Mucosa of descending colon (tissue), 3 donors: Measurements from ENCODE around the gene CDK6. TPM values are rescaled to one million over a fixed set of nuclear protein-coding genes. Genes with fewer than 3 reads are reported as not detected.

ENCODE experiments used
- ATAC-seq: fragments of 200-7000 bp; cut with Tn5 transposase; one replicate; pipeline ENCODE4 v1.9.1; 2020; ENCODE audit warnings: mild to moderate bottlenecking, moderate library complexity
- DNase-seq, 3 donors: peaks; one replicate each; pipeline ENCODE4 v3.0.0-alpha.2; 2020
- H3K36me3 ChIP-seq: fragments of 200-600 bp; one replicate; pipeline ENCODE4 v1.8.0; 2021; ENCODE audit warnings: low read depth, mild to moderate bottlenecking
- H3K4me1 ChIP-seq: fragments of 200-600 bp; one replicate; pipeline ENCODE4 v1.8.0; 2021; ENCODE audit warnings: low read depth, mild to moderate bottlenecking
- H3K4me3 ChIP-seq: fragments of 200-600 bp; one replicate; pipeline ENCODE4 v1.8.0; 2021; ENCODE audit warnings: mild to moderate bottlenecking
- H3K9me3 ChIP-seq: fragments of 200-600 bp; one replicate; pipeline ENCODE4 v1.8.0; 2021; ENCODE audit warnings: mild to moderate bottlenecking
- CTCF ChIP-seq: fragments of 200-600 bp; IDR thresholded peaks from one replicate; pipeline ENCODE4 v1.8.0; 2022; ENCODE audit warnings: antibody characterized with exemption, mild to moderate bottlenecking
- intact Hi-C, 2 donors: fragments of 100-400 bp; cut with DNase I in 1 of 2; cut with micrococcal nuclease in 1 of 2; formaldehyde crosslinking; loops; one replicate each; pipeline versions ENCODE4 v1.11.0 to v1.11.1; 2022; cut with DNase I, micrococcal nuclease
- total RNA-seq, 3 donors: library from RNA; stranded (reverse); fragmentation: NEBNext Ultra II Directional in 2 of 3; extraction: Animal tissue kit (Norgen Biotek cat#: 25700) in 2 of 3; gene quantifications; one replicate each; pipeline versions ENCODE4 v1.2.1 to v1.2.4, GENCODE V29; 2021 to 2023
- donor health status: DM: no; HTN: no; CAD: no; lungs with moderate emphysema.
- donor health status: DM: no; HTN: no; CAD: no.
- donor health status: DM: no; HTN: yes; CAD: no.

Gene CDK6
- total RNA-seq, 3 donors from 2014 or later = 23.4 to 52.4 (median 33.1) TPM

GRCh38 chr7:92702535-92702934 lies 133.8 kb downstream of the CDK6 start:
- H3K36me3 ChIP-seq = no peaks in the 10 kb centered on the region
- H3K9me3 ChIP-seq = no peaks in the 10 kb centered on the region
- H3K4me1 ChIP-seq = peaks cover 15% of the 10 kb centered on the region
- TF ChIP-seq CTCF = no peak
- ATAC-seq = no peak
- intact Hi-C loops = no loop called here
- H3K4me3 ChIP-seq = no peak overlapping the region
- no peak for DNase-seq

- H3K4me1 ChIP-seq = peaks cover 15% of the 10 kb centered on the region
- no peaks in the 10 kb centered on the region for H3K36me3 ChIP-seq
- intact Hi-C loops = loop anchor here in 1 of 2 donors (5.0 to 10.0 kb wide), 2 partner anchors 75 to 132 kb away; no protein-coding TSS in a partner anchor
- DNase-seq (no peak), ATAC-seq (no peak)
- no peaks in the 10 kb centered on the region for H3K9me3 ChIP-seq
- H3K4me3 ChIP-seq = no peak overlapping the region
- TF ChIP-seq CTCF = no peak
Observed at GRCh38 chr7:92699966-92700514, 136.3 kb downstream of the CDK6 start.

- no peaks in the 10 kb centered on the region for H3K36me3 ChIP-seq
- H3K9me3 ChIP-seq = no peaks in the 10 kb centered on the region
- no peak for TF ChIP-seq CTCF
- H3K4me1 ChIP-seq = peaks cover 15% of the 10 kb centered on the region
- DNase-seq (no peak), ATAC-seq (no peak)
- no peak overlapping the region for H3K4me3 ChIP-seq
- intact Hi-C loops = loop anchor here in 1 of 2 donors (5.0 to 10.0 kb wide), 2 partner anchors 75 to 133 kb away; no protein-coding TSS in a partner anchor
Observed at GRCh38 chr7:92699560-92699959, 136.8 kb downstream of the CDK6 start.

GRCh38 chr7:92698237-92698841 lies 138.0 kb downstream of the CDK6 start:
- TF ChIP-seq CTCF = no peak
- intact Hi-C loops = loop anchor here in 1 of 2 donors (5.0 to 10.0 kb wide), 2 partner anchors 74 to 134 kb away; no protein-coding TSS in a partner anchor
- ATAC-seq (peak; percentile 62), DNase-seq (peak in 2 of 3 donors; percentile 30 to 51)
- H3K4me1 ChIP-seq = peaks cover 15% of the 10 kb centered on the region
- no peaks in the 10 kb centered on the region for H3K36me3 ChIP-seq
- H3K4me3 ChIP-seq = no peak overlapping the region
- H3K9me3 ChIP-seq = no peaks in the 10 kb centered on the region

DNA sequence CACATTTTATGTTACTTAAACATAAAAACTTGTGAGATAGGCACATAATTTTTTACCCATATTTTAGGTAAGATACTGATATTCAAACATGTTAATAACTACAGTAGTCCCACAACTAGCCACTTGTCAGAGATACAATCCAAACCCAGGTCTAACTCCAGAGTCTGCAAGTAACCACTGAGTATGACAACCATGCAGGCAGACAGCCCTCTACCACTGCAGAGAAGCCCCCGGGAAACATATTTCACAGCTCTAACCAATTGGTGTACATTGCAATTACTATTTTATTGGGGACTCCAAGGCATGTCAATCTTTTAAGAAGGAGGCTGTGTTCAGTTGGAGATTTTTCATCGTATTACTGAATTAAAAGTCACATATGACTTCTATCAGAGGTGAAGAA lies 139.0 kb downstream of the CDK6 start:
- no peak for ATAC-seq

More for the DNA sequence above, 139.0 kb downstream of the CDK6 start:
- intact Hi-C loops = loop anchor here in 1 of 2 donors (5.0 to 10.0 kb wide), 2 partner anchors 73 to 135 kb away; no protein-coding TSS in a partner anchor
- Histone ChIP-seq H3K4me1 (peaks cover 15% of the 10 kb centered on the region), H3K36me3 (no peaks in the 10 kb centered on the region), H3K4me3 (no peak overlapping the region), H3K9me3 (no peaks in the 10 kb centered on the region)
- TF ChIP-seq CTCF = no peak
- DNase-seq = no peak
